HepG2 (cell line): ENCODE data around the gene CNDP1. TPM values are rescaled to one million over a fixed set of nuclear protein-coding genes. Genes with fewer than 3 reads are reported as not detected.

Source experiments
- ATF1 ChIP-seq: IDR thresholded peaks from 2 replicates; pipeline ENCODE4 v1.6.1; 2016; ENCODE audit warnings: mild to moderate bottlenecking, control low read depth
- CBX5 ChIP-seq: sonication (generic); formaldehyde crosslinking; IDR thresholded peaks from 2 replicates; pipeline ENCODE4 v1.4.0; 2020; ENCODE audit warnings: missing genetic modification reagents, borderline replicate concordance
- CREBL2 ChIP-seq: sonication (generic); formaldehyde crosslinking; IDR thresholded peaks from 2 replicates; pipeline ENCODE4 v1.8.1; 2023; ENCODE audit warnings: missing genetic modification reagents, mild to moderate bottlenecking, borderline replicate concordance
- DNMT3B ChIP-seq: conservative IDR thresholded peaks from 2 replicates; pipeline ENCODE4 v1.6.1; 2016; ENCODE audit warnings: missing biosample characterization, control low read depth
- ETV5 ChIP-seq: IDR thresholded peaks from 2 replicates; pipeline ENCODE4 v1.6.1; 2018; ENCODE audit warnings: missing biosample characterization, missing genetic modification reagents, inconsistent platforms, borderline replicate concordance
- FOXP4 ChIP-seq: sonication (generic); formaldehyde crosslinking; IDR thresholded peaks from 2 replicates; pipeline ENCODE4 v1.4.0; 2020; ENCODE audit warnings: missing genetic modification reagents
- KDM5A ChIP-seq: fragments of 200-600 bp; sonication (generic); IDR thresholded peaks from 2 replicates; pipeline ENCODE4 v1.7.0; 2018; ENCODE audit warnings: antibody characterized with exemption, mild to moderate bottlenecking, low read length, borderline replicate concordance
- MAFF ChIP-seq: IDR thresholded peaks from 2 replicates; pipeline ENCODE4 v1.6.1; 2011; ENCODE audit warnings: low read depth, low read length, improper control_type of control experiment
- NAIF1 ChIP-seq: sonication (generic); formaldehyde crosslinking; IDR thresholded peaks from 2 replicates; pipeline ENCODE4 v1.5.0; 2020; ENCODE audit warnings: mild to moderate bottlenecking, missing genetic modification reagents, borderline replicate concordance
- NCOA1 ChIP-seq: sonication (generic); formaldehyde crosslinking; IDR thresholded peaks from 2 replicates; pipeline ENCODE4 v1.9.0; 2021; ENCODE audit warnings: missing genetic modification reagents
- NFE2 ChIP-seq: sonication (generic); formaldehyde crosslinking; IDR thresholded peaks from 2 replicates; pipeline ENCODE4 v1.4.0; 2020; ENCODE audit warnings: missing genetic modification reagents
- NFIC ChIP-seq: IDR thresholded peaks from 2 replicates; pipeline ENCODE4 v1.6.1; 2012; ENCODE audit warnings: mild to moderate bottlenecking, low read length, inconsistent platforms
- NR1H2 ChIP-seq: sonication (generic); formaldehyde crosslinking; IDR thresholded peaks from 2 replicates; pipeline ENCODE4 v1.8.1; 2022; ENCODE audit warnings: low read depth, missing genetic modification reagents, borderline replicate concordance
- PHF8 ChIP-seq: sonication (generic); formaldehyde crosslinking; IDR thresholded peaks from 2 replicates; pipeline ENCODE4 v1.5.0; 2020; ENCODE audit warnings: missing genetic modification reagents
- POLR2AphosphoS2 ChIP-seq: IDR thresholded peaks from 2 replicates; pipeline ENCODE4 v1.6.1; 2011; ENCODE audit warnings: low read depth, low read length, improper control_type of control experiment
- RFXAP ChIP-seq: sonication (generic); formaldehyde crosslinking; IDR thresholded peaks from 2 replicates; pipeline ENCODE4 v1.4.0; 2020; ENCODE audit warnings: missing genetic modification reagents, borderline replicate concordance
- TCF7 ChIP-seq: sonication (generic); IDR thresholded peaks from 2 replicates; pipeline ENCODE4 v1.6.1; 2016; ENCODE audit warnings: antibody characterized with exemption, low read depth
- YEATS2 ChIP-seq: sonication (generic); formaldehyde crosslinking; IDR thresholded peaks from 2 replicates; pipeline ENCODE4 v1.4.0; 2020; ENCODE audit warnings: missing genetic modification reagents, borderline replicate concordance
- ZBTB7B ChIP-seq: sonication (generic); formaldehyde crosslinking; IDR thresholded peaks from 2 replicates; pipeline ENCODE4 v1.4.0; 2020; ENCODE audit warnings: missing genetic modification reagents
- ZNF160 ChIP-seq: sonication (generic); formaldehyde crosslinking; IDR thresholded peaks from 2 replicates; pipeline ENCODE4 v1.8.0; 2022; ENCODE audit warnings: mild to moderate bottlenecking, inconsistent platforms, missing genetic modification reagents
- ZNF20 ChIP-seq: sonication (generic); formaldehyde crosslinking; IDR thresholded peaks from 2 replicates; pipeline ENCODE4 v1.4.0; 2020; ENCODE audit warnings: mild to moderate bottlenecking, moderate library complexity, missing genetic modification reagents
- ZNF24 ChIP-seq: fragments of 450-650 bp; IDR thresholded peaks from 2 replicates; pipeline ENCODE4 v1.6.1; 2017; ENCODE audit warnings: antibody characterized with exemption, mild to moderate bottlenecking
- ZNF263 ChIP-seq: sonication (generic); formaldehyde crosslinking; IDR thresholded peaks from 2 replicates; pipeline ENCODE4 v1.4.0; 2020; ENCODE audit warnings: missing genetic modification reagents
- polyA plus RNA-seq, 8 experiments: library from polyadenylated mRNA; depleted of rRNA in 3 of 8; stranded (reverse) in 7 of 8; unstranded in 1 of 8; fragments of >200 nt; fragmentation: Illumina TruSeq in 4 of 8; extraction: Trizol in 4 of 8; gene quantifications; 2 replicates each; pipeline versions ENCODE4 v1.2.1 to v1.2.3, GENCODE V29; 2011 to 2016; ENCODE audit warnings: low read depth in 4 of 8, missing spikeins in 1 of 8, mixed read lengths in 1 of 8; ENCODE audit not compliant: insufficient read depth in 1 of 8
- total RNA-seq, 5 experiments: library from RNA; depleted of rRNA; stranded (reverse); fragments of >200 nt; fragmentation: Illumina TruSeq; extraction: Trizol; gene quantifications; 2 replicates each; pipeline ENCODE4 v1.2.3, GENCODE V29; 2016; ENCODE audit warnings: low read depth in 1 of 5
- TF ChIP-seq, protein P1 (sequence below): sonication (generic); formaldehyde crosslinking; IDR thresholded peaks from 2 replicates; pipeline ENCODE4 v1.5.0; 2020; ENCODE audit warnings: mild to moderate bottlenecking, missing genetic modification reagents
- TF ChIP-seq, protein P2 (sequence below): sonication (generic); formaldehyde crosslinking; IDR thresholded peaks from 2 replicates; pipeline ENCODE4 v1.8.1; 2023; ENCODE audit warnings: mild to moderate bottlenecking, missing genetic modification reagents, borderline replicate concordance
- TF ChIP-seq, protein P3 (sequence below): sonication (generic); formaldehyde crosslinking; IDR thresholded peaks from 2 replicates; pipeline ENCODE4 v1.5.0; 2020; ENCODE audit warnings: missing genetic modification reagents

Gene CNDP1
- total and polyA plus RNA-seq, 2 of the 13 experiments (the other 11 are each of a cell fraction or from before 2014, with no cell fraction given), result 0.01 TPM; not detected in 1

GRCh38 chr18:74597662-74598349 is 63.5 kb downstream of the CNDP1 start, which contains the start of gene ZNF407 (continued):
- TF ChIP-seq, protein P1, sequence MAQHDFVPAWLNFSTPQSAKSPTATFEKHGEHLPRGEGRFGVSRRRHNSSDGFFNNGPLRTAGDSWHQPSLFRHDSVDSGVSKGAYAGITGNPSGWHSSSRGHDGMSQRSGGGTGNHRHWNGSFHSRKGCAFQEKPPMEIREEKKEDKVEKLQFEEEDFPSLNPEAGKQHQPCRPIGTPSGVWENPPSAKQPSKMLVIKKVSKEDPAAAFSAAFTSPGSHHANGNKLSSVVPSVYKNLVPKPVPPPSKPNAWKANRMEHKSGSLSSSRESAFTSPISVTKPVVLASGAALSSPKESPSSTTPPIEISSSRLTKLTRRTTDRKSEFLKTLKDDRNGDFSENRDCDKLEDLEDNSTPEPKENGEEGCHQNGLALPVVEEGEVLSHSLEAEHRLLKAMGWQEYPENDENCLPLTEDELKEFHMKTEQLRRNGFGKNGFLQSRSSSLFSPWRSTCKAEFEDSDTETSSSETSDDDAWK (CRISPR knock-in tag), result no peak
- TF ChIP-seq KDM5A (peak; percentile 95), PHF8 (CRISPR knock-in tag) (peak; percentile 78), ZNF160 (CRISPR knock-in tag) (0 out of 2 replicates have a peak, but pooled peaks have one; percentile 9), MAFF (no peak), TCF7 (no peak), ZNF263 (CRISPR knock-in tag) (peak; percentile 20; the same call in 1 of the 2 replicates), NAIF1 (CRISPR knock-in tag) (peak; percentile 4; the same call in 1 of the 2 replicates), ZNF24 (no peak), ZNF20 (CRISPR knock-in tag) (no peak), ATF1 (CRISPR knock-in tag) (no peak), DNMT3B (CRISPR knock-in tag) (no peak), FOXP4 (CRISPR knock-in tag) (no peak), CREBL2 (CRISPR knock-in tag) (no peak), RFXAP (no peak), POLR2AphosphoS2 (no peak), NFIC (peak; percentile 41; the same call in 1 of the 2 replicates), NR1H2 (0 out of 2 replicates have a peak, but pooled peaks have one; percentile 31), CBX5 (CRISPR knock-in tag) (no peak), NCOA1 (CRISPR knock-in tag) (no peak), YEATS2 (CRISPR knock-in tag) (peak; percentile 78; the same call in 1 of the 2 replicates), NFE2 (CRISPR knock-in tag) (no peak), ETV5 (CRISPR knock-in tag) (peak; percentile 13; the same call in 1 of the 2 replicates), ZBTB7B (CRISPR knock-in tag) (no peak)
- TF ChIP-seq, protein P2, sequence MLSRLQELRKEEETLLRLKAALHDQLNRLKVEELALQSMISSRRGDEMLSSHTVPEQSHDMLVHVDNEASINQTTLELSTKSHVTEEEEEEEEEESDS, result 0 out of 2 replicates have a peak, but pooled peaks have one; percentile 37
- TF ChIP-seq, protein P3, sequence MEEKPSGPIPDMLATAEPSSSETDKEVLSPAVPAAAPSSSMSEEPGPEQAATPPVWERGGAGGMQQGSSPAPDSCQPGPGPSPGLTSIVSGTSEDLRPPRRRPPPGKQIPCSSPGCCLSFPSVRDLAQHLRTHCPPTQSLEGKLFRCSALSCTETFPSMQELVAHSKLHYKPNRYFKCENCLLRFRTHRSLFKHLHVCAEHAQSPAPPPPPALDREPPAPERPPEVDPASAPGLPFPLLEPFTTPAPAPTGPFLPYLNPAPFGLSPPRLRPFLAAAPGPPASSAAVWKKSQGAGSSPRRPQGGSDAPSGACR (CRISPR knock-in tag), result no peak
